IPS DF 19.7 (cell line): ENCODE measurements around the gene CA9.

Experiments
- DNase-seq: peaks from one replicate; pipeline ENCODE4 v3.0.0-alpha.2; 2013; ENCODE audit warnings: low read depth, low spot score

CA9 gene

DNA sequence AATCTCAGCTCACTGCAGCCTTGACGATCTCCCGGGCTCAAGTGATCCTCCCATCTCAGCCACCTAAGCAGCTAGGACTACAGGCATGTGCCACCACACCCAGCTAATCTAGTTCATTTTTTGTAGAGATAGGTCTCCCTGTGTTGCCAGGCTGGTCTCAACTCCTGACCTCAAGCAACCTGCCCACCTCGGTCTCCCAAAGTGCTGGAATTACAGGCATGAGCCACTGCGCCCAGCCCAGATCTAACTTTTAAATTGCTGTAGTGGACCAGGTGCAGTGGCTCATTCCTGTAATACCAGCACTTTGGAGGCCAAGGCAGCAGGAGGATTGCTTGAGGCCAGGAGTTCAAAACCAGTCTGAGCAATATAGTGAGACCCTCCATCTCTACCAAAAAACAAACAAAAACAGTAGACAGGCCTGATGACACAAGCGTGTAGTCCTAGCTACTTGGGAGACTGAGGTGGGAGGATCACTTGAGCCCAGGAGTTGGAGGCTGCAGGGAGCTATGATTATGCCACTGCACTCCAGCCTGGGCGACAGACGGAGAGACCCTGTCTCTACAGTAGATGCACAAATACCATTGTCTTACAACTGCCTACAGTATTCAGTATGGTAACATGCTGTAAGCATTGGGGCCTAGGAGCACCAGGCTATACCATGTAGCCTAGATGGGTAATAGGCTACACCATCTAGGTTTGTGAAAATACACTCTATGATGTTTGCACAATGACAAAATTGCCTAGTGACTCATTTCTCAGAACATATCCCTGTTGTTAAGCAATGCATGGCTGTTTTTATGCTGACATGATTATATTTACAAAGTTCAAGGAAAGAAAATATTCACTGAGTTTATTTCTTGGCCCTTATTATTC, 21.5 kb upstream of the CA9 start:
- DNase-seq, result no peak

DNA sequence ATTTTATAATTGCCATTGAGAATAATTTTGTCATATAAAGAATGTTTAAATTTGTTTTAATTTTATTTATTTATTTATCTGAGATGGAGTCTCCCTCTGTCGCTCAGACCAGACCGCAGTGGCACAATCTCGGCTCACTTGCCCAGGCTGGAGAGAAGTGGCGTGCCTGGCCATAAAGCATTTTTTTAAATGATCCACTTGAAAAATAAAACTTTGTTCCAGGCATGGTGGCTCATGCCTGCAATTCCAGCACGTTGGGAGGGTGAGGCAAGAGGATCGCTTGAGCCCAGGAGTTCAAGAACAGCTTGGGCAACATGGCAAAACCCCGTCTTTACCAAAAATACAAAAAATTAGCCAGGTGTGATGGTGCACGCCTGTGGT, 20.9 kb upstream of the CA9 start:
- DNase-seq, result no peak

DNA sequence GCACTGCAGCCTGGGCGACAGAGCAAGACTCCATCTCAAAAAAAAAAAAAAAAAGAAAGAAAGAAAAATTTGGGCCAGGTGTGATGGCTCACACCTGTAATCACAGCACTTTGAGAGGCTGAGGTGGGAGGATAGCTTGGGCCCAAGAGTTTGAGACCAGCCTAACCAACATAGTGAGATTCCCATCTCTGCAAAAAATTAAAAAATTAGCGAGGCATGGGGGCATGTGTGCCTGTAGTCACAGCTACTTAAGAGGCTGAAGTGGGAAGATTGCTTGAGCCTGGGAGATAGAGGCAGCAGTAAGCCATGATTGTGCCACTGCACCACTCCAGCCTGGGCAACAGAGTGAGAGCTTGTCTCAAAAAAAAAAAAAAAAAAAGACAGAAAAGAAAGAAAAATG, 20.1 kb upstream of the CA9 start:
- DNase-seq, result no peak

DNA sequence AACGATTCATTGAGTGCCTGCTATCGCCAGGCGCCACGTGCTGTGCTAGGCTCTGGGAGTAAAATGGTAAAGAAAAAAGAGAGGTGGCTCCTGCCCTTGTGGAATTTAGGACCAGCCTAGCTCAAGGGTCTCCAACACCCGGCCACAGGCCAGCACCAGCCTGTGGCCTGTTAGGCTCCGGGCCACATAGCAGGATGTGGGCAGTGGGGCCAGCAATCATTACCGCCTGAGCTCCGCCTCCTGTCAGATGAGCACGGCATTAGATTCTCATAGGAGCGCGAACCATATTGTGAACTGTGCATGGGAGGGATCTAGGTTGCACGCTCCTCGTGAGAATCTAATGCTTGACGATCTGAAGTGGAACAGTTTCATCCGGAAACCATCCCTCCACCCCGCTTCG, 17.4 kb upstream of the CA9 start:
- no peak for DNase-seq

DNA sequence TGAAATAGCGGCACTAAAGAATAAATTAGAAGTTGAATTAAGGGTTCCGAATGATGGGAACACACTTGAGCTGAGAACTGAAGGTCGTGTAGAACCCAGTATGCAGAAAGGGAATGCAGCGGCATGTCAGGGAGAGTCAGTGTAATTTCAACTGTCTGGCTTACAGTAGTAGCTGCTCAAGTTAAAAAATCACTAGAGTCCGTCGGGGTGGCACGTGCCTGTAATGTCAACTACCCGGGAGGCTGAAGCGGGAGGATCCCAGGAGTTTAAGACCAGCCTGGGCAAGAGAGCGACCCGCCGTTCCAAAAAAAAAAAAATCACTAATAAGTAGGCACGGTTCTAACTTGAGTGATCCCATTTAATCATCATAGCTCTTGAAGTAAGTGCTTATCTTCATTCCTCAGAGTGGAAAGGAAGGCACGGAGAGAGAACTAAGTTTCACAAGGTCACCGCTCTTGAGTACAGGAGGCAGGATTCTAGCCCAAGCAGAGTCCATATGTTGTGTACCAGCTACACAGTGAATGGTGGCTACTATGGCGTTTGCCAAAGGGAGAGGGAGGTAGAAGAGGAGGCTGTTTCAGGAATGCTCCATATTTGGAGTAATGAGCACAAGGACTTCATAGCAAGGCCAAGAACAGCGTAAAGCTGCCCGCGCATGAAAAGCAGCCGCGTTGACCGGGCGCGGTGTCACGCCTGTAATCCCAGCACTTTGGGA, 16.7 kb upstream of the CA9 start:
- DNase-seq, result no peak

DNA sequence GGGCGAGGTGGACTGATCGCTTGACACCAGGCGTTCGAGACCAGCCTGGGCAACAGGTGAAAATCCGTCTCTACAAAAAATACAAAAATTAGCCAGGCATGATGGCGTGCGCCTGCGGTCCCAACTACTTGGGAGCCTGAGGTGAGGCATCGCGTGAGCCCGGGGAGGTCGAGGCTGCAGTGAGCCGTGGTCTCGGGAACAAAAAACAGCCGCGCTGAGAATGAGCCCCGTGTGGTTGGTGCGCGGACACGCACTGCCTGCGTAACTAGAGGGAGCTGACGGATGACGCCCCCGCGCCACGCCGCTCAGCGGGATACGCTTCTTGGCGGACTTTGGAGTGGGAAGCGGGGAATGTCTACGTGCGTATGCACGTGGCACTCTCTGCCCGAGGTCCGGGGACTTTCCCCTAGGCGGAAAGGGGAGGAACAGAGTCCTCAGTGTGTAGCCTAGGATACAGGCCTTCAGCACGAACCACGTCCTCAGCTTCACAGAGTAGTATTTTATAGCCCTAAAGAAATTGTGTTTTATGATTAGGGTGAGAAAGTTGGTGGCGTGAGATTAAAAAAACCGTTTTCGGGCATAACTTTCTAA, 16.1 kb upstream of the CA9 start, which contains the start of gene RMRP:
Gene RMRP (minus strand): TSS at position 474 of the 591 bp plus-strand sequence.
- peak; percentile 99 for DNase-seq

DNA sequence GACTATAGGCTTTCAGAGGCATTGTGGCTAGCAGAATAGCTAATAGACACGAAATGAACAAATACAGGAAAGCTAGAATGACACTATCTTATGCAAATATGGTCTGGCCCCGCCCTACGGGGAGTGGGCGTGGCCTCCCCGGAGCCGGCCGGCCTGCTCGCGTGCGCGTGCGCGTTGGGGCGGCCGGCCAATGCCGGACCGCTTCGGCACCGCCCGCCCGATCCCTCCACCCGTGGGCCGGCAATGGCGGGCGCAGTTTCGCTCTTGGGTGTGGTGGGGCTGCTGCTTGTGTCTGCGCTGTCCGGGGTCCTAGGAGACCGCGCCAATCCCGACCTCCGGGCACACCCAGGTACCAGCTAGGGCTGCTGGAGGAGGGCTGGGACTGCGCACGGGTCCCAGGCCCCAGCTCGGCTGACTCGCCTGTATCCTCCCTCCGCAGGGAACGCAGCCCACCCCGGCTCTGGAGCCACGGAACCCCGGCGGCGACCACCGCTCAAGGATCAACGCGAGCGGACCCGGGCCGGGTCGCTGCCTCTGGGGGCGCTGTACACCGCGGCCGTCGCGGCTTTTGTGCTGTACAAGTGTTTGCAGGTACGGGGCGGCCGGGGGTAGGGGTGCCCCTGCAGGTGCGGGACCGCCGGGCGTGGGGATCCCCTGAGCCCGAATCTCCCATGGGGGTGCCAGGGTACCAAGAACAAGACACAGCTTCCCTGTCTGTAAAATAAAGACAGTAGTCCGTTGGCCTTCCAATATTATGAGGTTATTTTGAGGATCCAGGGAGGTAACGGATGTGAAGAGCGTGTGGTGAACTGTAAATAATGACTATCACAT, 15.4 kb upstream of the CA9 start, which contains the start of gene CCDC107:
Gene CCDC107 (plus strand): TSS at position 156 of the 831 bp plus-strand sequence. CDS start 88 bp downstream, at position 244.
- DNase-seq, result no peak

DNA sequence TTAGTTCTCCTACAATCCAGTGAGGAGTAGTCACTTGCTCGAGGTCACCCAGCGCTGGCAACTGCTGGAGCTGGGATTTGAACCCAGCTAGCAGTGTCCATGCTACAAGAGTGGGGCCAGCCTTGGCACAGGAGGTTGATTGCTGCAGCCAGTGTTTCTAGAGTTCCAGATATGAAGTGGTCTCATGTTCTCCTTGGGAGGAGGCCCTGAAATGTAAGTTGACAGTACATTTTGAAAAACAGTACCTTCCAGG, 14.8 kb upstream of the CA9 start:
- DNase-seq, result no peak

DNA sequence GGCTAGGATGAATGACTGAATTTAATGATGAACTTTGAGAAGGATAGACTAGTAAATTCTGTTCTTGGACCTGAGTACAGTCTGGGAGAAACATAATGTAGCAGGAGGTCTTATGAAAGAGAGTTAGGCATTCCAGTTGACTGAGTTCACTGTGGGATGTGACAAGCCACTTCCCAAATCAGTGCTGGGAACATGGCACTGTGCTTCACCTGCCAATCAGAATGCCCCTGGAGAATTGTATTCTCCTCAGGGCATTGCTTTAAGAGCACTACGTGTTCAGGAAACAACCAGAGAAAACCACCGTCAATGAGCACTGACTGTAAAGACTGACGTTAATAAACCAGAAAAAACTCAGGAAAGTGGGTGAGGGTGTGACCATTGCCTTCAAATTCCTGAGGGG, 14.4 kb upstream of the CA9 start:
- DNase-seq, result no peak

DNA sequence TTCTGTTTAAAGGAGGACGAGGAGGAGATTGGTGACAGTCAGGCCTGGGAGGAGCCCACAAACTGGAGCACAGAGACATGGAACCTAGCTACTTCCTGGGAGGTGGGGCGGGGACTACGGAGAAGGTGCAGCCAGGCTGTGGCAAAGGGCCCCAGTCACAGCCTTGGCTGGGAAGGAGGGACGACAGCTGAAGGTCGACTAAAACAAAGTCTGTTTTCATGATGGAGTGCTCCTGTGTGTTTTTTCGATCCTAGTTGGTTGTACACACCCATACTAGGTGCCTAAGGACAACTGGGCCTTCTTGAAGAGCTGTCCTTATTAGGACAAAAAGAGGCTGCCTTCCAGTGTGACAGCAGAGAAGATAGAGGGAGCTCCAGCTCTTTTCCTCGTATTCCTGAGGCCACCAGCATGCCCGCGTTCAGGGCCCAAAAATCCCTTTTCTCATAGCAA, 12.7 kb upstream of the CA9 start:
- DNase-seq, result no peak

DNA sequence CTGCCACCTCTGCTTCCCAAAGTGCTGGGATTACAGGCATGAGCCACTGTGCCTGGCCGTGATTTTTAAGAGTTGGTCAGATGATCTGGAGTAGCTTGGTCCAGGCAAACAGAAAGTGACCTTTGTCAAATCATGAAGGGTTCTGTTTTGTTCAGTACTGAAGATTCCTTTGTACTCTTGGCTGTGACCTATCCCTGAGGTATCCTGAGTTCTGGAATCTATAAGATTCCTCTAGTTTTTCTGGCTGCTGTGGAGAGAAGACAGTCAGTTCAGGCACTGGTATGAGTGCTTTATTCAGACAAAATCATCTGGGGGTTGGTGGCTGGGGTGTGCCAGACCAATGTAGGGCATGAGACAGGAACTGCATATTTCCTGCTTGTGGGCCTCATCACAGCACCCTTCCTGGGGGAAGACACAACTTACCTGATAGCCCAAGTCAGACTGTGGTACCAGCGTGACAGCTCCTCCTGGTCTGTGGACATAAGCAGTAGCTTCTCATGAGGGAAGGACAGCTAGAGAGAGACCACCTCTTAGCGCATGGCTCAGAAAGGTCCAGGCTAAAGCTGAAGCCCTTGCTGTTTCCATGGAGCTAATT, 11.9 kb upstream of the CA9 start:
- no peak for DNase-seq

DNA sequence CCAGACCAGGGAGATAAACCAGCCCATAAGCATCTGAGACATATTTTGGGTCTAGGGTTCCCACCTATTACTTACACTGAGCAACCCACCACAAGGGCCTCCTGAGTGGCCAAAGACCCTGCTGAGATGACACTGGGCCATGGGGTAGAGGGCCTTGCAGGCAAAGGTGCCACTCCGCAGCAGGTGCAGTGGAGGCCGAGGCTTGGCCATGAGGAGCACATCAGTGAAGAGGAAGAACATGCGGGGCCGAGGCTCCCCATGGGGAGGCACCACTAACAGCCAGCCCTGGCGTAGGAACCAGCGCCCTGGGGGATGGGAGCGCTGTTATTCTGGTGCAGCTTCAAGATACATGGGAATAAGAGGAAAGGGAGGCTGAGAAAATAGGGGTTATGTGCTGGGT, 11.3 kb upstream of the CA9 start:
- DNase-seq, result no peak

DNA sequence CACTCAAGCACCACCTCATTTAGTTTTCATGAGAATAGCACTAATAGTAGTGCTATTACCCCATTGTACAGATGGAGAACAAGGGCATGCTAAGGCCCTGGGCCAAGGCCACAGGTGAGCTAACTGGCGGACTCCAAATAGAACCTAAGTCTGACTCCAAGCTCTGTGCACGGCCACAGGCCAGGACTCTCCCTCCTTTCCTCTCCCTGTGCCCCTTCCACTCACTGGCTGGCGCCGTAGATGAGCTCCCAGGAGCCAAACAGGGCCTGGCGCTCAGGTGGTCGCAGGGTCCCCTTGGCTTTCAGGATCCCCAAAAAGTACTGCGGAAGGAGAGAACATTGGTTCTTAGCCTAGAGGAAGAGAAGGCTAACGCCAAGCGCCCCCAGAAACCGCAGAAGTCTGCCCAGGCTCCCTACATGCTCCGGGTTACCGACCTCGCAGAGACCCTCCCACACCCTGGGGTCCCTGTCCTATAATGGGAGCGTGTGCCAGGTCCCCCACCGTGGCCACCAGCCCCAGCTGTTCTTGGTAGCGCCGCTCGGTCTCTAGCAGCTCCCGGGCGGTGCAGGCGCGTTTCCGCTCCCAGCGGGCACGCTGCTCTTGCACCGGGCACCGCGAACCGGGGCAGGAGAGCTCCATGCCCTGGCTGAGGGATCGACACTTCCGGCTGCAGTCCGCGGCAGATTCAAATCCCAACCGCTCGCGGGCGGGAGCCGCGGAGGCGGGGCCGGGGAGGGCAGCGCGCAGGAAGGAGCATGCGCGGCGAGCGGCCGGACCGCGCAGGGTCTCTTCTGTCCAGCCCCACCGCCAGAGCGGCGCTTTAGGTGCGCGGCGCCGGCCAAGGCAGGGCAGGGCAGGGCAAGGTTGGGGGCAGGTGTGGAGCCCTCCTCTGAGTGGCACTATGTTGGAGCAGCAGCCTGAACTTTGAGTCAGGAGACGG, 8.9 kb upstream of the CA9 start, which contains the start of gene ARHGEF39:
Gene ARHGEF39 (minus strand): TSS at position 665 of the 940 bp plus-strand sequence. CDS start 26 bp downstream, at position 639.
- DNase-seq, result no peak

DNA sequence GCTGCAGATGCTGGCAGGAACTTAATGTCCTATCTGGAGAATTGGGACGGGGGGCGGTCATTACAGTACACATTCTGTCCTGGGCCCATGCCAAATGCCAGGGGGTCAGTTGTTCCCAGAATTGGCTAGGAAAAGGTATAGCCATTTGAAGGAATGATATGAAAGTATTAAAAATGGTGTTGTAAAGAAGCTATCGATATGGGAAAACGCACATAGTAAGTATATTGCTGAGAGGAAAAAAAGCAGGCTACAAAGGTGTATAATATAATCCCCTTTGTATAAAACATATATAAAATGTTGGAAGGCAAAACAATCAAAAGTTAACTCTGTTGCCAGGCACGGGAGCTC, 8.3 kb upstream of the CA9 start:
- DNase-seq, result no peak

DNA sequence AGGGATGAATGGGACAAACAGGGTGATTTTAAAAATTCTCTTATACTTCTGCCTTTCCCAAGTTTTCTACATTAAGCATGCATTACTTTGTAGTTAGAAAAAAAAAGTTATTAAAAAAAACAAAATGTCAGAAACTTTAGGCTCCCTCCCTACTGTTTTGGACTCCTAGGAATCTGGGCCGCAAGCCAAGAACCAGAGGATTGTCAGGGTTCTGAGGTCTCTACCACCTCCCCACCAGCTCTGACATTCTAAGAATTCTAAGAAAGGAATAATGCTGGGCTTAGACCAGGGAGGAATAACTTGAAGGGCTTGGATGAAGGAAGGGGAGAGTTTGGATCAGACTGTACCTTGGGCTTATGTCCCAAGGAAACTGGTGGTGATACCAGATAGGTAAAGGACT, 7.7 kb upstream of the CA9 start:
- DNase-seq, result no peak

DNA sequence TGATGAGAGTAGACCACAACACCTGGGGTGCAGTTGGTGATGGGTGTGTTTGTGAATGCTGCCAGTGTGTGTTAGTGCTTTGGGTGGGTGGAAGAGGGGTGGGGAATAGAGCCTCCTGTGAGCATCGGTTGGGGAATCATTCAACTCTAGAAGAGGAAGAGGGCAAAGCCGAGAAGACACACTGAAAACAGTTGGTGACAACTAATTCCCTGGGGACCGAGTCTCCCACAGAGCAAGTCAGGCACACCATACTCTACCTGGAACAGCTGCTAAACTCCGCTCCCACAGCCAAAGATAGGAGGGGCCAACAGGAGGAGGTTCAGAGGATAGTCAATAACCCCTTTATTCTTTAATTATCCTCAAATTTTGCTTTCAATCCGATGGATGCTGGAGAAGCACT, 7.2 kb upstream of the CA9 start:
- no peak for DNase-seq

DNA sequence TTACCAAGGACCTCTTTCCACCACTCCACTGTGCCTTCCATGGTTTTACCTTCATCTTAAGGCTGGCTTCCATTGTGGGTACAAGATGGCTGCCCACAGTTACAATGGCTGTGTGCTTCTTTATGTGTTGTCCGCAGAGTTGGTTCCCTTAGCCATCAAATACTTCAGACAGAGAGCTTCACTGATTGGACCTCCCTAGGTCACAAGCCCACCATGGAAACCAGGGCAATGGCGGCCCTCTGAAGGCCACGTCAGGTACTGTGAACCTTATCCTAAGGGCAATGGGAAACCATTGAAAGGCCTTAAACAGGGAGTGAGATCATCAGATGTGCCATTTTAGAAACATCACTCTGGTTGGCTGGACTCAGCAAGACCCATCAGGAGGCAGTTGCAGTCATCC, 5.8 kb upstream of the CA9 start:
- no peak for DNase-seq

DNA sequence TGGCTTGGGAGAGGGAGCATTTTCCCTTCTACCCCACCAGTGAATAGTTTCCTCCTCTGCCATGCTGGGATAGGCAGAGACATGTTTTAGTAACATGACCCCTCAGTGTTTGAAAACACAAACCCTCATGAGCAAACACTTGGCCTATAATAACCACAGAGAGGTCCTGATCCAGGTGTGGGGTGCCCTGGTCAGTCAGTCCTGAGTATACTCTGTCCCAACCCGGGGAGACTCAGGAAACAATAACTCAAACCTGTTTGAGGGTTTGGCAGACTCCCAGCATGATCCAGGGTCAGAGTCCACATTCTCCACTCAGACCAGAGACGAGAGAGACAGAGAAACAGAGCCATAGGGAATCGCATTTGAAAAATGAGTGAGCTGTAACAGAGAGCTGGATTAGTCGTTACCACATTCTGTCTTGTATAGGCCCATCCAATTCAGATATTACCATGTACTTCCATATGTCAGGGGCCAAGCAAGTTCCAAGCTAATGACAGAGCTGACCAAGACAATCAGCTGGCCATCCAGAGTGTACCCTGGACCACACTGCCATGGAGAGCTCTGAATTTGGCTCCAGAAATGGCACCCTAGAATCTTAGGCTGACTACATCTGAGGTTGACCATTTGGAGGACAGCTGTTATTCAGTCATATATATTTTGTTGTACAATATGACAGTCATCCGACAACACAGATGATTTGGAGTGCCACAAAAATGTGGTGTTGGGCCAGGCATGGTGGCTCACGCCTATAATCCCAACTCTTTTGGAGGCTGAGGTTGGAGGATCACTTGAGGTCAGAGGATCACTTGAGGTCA, 4.2 kb upstream of the CA9 start:
- no peak for DNase-seq

DNA sequence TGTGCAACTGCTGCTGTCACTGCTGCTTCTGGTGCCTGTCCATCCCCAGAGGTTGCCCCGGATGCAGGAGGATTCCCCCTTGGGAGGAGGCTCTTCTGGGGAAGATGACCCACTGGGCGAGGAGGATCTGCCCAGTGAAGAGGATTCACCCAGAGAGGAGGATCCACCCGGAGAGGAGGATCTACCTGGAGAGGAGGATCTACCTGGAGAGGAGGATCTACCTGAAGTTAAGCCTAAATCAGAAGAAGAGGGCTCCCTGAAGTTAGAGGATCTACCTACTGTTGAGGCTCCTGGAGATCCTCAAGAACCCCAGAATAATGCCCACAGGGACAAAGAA, 265 bp downstream of the CA9 start:
- DNase-seq, result no peak

DNA sequence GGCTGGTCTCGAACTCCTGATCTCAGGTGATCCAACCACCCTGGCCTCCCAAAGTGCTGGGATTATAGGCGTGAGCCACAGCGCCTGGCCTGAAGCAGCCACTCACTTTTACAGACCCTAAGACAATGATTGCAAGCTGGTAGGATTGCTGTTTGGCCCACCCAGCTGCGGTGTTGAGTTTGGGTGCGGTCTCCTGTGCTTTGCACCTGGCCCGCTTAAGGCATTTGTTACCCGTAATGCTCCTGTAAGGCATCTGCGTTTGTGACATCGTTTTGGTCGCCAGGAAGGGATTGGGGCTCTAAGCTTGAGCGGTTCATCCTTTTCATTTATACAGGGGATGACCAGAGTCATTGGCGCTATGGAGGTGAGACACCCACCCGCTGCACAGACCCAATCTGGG, 1.5 kb downstream of the CA9 start:
- DNase-seq, result no peak
